Ureter (tissue), 1 donor: ENCODE measurements around the gene TRPV4. TPM values are rescaled to one million over a fixed set of nuclear protein-coding genes. Genes with fewer than 3 reads are reported as not detected.
"Not testable (repeated sequence)": the region's sequence is repeated elsewhere in the genome, so short reads cannot be mapped to it uniquely, and the experiment has no call there.

Source experiments
- DNase-seq: peaks from one replicate; pipeline ENCODE4 v3.0.0-alpha.2; 2020; ENCODE audit warnings: low spot score
- total RNA-seq: library from RNA; stranded (reverse); gene quantifications from one replicate; pipeline ENCODE4 v1.2.4, GENCODE V29; 2023
- donor health status: DM: yes; HTN: yes; CAD: no.

Gene TRPV4
- total RNA-seq = 3.6 TPM

DNA sequence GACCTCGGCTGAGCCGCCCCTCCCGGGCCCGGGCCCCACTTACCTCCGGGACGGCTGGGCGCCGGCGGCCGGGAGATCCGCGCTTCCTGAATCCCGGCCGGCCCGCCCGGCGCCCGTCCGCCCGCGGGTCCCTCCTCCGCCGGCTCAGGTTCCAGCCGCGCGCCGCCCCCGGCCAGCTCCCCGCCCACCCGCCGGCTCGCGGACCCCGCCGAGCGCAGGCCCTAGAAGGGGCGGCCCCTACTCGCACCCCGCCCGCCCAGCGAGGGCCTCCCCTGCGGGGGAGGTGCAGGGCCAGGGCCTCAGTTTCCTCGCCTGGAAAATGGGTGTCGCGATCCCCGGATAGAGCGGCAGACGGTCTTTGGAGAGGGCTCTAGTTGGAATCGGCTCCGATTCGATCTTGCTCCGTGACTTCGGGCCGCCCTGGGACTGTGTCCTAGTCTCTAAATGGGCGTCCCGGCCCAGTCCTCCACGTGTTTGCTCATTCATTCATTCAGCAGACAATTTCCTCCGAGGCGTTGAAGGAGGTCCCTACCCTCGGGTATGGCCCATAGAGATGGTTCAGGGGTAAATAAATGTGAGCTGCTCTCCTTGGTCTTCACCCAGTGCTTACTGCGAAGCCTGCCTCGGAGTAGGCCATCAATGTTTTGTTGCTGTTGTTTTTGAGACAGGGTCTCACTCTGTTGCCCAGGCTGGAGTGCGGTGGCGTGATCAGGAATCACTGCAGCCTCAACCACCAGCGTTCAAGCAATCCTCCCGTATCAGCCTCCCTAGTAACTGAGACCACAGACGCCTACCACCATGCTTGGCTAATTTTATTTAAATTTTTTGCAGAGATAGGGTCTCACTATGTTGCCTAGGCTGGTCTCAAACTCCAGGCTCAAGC, at the start of gene TRPV4:
TRPV4 (minus strand) TSS at position 92 of the 883 bp plus-strand sequence. CDS start 18,602 bp downstream, outside the sequence.
- no peak for DNase-seq

DNA sequence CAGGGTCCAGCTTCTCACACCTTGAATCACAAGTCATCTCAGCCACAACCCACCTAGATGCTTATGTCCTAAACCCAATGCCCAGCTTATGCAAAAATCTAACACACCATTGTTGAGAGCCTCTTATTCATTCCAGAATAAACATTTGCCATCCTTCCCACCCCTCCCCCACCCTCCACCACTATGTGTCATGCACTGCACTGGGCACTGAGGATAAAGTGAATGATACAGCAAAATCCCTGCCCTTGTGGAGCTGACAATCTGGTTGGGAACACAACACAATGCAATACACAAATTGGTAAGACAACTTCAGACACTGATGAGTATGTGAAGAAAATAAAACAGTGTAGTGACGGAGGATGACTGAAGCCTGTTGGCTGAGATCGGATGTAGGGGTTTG, 48.6 kb upstream of the TRPV4 start:
- DNase-seq = no peak

DNA sequence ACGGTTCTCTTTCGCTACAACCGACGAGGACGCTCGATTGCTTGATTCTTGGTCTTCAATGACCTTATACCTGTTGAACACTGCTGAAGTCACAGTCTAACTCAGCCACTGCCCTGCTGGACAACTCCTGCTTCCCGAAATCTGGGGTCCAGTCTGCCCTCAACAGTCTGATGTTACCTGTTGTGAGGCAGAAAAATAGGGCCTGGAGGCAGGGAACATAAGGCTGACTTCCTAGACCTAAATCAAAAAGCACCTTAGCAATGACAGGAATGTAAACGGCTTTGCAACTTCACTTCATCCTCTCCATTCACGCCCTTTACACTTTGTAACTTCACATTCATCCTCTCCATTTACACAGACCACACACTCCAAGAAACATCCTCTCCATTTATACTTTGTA, 47.7 kb upstream of the TRPV4 start:
- DNase-seq = no peak

DNA sequence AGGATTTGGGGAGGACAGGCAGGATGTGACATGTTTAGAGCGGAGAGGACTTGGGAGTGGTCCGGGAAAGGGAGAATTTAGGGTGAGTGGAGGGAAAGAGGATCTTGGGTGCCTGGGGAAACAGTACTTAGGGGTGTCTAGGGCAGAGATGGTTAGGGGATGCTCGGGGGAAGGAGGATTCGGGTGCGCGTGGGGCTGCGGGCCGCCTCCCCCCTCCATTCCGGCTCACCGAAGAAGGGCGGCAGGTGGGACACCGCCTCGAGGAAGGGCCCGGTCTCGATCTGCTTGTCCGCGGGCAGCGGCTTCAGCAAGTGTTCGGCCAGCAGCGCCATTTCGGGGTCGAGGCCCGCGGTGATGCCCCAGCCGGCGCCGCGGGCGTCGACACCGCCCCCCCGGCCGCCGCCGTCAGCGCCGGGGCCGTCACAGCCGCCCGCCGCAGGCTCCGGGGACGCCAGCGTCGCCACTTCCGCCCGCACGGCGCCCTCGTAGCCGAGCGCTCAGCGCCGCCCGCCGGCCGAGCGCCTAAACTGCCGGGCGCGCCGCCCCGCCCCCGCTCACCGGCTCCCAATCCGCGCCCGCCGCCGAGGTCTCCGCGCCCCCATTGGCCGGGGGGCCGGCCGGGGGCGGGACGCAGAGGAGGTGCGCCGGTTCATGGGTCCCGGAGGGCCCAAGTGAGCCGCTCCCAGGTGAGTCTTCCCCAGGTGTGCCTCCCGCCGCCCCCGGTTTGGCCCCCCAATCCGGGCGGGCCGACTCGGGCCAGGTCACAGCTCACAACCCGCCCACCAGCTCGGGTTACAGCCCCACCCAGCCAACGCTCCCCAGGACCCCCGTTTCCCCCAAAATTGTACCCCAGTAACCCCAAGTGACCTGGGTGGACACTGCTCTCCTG, 47.1 kb upstream of the TRPV4 start, which contains the start of gene GLTP:
GLTP (minus strand) TSS at position 499 of the 889 bp plus-strand sequence; CDS start at position 332, 167 bp downstream.
- peak; percentile 84 for DNase-seq

DNA sequence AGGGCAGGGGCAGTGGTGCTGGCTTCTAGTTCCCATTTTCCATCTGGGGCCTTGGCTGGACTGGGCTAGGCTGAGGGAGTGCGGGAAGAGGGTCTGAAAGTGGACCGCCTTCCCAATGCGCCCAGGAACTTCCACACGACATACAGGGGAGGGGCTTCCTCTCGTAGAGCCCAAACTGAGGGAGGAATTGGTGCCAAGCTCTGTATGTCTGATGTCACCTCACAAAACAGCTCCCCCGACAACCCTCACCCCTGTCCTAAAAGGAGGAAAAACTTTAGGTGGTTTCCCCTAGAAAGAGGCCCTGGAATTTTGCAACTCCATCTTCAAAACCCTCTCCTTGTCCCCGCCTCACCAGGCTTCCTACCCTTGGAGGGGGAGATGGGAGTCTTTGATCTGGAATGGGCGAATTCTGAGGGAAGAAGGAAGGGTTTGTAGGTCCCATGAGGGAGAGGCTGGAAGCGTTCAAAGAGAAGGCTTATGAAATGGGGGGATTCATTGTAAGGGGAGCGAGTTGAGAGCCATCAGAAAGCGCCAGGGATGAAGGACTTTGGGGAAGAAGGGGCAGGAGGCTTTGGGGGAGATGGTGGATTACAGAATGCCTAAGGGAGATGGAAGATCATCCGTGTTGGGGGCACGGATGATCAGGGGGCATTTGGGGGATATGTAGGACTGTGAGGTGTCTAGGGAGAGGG, 46.3 kb upstream of the TRPV4 start:
- no peak for DNase-seq

DNA sequence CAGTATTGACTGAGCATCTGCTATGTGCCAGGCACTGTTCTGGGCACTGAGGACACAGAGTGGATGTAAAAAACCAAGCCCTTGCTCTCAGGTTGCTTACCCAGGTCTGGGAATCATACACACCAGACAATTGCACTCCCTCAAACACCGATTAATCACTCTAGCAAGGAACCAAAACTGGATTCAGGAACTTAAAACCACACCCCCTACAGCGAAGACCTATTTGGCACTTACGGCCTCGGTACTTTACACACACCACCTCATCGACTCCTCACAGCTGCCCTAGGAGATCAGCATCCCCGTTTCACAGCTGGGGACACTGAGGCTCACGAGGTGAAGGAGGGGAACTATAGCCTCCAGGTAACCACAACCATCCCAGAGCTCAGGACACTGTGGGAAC, 45.6 kb upstream of the TRPV4 start:
- no peak for DNase-seq

DNA sequence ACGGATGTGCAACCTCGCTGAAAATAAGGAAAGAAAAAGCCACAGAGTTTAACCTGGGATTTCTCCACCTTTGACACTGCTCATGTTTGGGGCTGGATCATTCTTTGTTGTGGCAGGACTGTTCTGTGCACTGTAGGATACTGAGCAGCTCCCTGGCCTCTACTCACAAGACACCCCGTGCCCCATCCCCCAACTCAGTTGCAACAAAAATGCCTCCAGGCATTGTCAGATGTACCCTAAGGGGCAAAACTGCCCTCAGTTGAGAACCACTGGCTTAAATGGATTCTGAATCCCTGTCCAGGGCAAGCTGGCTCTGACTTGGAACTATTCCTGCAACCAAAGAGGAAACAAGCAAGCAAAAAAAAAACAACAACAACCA, 45.0 kb upstream of the TRPV4 start:
- DNase-seq = no peak

DNA sequence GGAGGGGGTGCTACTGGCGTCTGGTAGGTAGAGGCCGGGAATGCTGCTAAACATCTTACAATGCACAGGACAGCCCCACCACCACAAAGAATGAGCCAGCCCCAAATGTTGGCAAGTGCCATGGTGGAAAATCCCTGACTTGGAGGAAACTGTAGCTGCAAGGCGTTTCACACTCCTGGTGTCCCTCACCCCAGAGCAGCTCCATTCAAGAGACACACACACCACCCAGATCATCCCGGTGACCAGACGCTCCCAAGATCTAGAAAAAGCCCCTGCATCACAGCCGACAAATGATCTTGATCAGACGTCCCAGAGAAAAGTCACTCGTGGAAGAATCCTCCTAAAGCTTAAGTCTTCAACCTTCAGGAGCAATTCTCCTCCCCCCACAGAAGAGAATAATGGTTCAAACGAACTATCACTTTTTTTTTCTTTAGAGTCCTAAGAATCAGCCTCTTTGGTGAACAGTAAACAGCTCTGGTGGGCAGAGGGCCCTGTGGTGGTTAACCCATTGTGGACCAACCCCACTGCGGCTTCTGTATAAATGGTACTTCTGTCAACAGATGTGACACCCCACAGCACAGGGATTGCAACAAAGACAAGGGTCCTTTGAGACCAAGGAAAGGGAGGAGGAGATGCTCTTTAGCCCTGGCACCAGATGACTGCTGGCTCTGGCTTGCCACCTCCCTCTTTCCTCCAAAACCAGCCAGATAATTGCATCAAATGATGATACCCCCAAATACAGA, 44.5 kb upstream of the TRPV4 start:
- no peak for DNase-seq

DNA sequence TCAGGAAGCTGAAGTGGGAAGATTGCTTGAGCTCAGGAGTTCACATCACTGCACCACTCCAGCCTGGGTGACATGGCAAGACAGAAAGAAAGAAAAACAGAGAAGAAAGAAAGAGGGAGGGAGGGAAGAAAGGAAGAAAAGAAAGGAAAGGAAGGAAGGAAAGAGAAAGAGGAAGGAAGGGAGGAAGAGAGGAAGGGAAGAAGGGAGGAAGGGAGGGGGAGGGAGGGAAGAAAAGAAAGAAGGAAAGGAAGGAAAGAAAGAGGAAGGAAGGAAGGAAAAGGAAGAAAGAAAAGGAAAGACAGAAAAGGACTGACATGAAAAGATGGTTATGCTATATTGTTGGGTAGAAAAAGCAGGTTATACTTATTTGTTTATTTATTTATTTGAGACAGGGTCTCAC, 43.2 kb upstream of the TRPV4 start:
- no peak for DNase-seq

DNA sequence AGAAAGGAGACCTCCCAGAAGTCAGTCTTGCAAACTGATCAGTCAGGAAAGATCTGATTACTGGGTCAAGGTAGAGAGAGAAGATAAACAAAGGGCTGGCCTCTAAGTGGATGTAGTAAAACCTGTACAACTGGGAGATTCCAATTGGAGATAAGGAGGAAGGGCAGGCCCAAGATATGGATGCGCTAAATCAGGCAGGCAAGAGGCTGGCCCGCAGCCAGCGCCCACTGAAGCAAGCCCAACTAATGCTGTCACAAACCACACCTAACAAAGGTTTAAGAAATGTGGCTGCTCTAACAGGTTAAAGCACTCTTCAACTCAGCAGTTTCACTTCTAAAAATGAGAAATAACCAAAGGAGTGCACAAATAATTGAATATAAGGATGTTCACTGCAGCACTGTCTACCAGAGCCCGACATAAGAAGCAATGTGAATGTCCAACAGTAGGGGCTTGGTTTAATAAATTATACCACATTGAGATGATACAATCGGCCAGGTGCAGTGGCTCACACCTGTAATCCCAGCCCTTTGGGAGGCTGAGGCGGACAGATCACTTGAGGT, 42.5 kb upstream of the TRPV4 start:
- DNase-seq = peak; percentile 81

DNA sequence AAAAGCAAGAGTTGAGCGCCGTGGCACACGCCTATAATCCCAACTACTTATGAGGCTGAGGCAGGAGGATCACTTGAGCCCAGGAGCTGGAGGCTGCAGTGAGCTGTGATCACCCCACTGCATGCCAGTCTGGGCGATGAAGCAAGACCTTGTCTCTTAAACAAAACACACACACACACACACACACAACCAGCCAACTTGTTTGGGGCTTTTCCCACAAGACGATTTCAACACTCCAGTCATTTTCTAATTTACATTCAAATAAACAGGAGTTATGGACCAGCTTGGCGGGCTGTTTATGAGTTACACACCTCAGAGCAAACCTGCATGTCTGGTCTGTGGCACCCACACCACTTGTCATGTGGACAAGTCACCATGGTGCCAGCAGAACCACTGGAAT, 40.5 kb upstream of the TRPV4 start:
- no peak for DNase-seq

DNA sequence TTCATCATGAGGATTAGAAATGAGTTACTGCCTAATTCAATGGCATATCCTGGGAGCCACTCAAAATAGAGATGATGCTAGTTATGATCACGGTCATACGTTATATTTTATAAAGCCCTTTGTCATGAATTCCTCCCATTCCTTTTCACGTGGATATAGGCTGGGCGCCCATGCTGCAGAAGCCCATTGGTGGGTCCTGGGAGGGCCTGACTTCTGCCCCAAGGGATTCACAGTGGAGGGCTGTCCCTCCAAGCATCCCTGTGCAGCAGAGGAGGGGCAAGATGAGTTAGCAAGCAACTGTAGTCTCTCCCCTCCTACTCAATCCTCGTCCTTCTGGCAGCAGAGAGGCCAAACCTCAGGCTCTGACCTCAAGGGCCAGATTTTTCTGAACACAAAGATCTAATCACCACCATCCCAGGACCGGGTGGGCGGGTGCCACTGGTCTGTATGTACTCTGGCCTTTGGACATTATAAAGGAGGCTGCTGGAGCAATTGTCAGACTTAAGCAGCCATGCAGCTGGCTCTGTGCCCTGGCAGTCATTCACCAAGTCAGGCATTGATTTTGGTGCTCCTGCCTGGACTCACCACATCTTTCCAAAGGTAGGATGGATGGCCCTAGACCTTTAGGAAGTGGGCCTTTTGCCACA, 38.6 kb upstream of the TRPV4 start:
- DNase-seq = no peak

DNA sequence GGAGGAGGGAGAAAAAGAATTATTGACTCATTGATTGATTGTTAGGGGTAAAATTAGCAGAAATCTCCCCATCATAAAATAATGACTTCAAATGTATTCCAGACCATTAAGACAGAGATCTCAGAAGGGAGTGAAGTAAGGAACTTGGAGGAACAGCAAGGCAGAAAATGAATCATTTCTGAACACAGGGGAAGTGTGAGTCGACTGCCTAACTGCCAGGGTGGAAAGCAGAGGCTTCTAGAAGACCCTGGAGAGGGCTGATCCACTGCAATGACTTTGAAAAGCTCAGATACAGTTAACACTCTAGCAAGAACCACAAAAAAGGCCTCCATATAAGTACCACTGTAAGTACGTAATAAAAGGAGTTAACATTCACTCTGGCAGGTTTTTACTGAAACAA, 37.5 kb upstream of the TRPV4 start:
- DNase-seq = no peak

DNA sequence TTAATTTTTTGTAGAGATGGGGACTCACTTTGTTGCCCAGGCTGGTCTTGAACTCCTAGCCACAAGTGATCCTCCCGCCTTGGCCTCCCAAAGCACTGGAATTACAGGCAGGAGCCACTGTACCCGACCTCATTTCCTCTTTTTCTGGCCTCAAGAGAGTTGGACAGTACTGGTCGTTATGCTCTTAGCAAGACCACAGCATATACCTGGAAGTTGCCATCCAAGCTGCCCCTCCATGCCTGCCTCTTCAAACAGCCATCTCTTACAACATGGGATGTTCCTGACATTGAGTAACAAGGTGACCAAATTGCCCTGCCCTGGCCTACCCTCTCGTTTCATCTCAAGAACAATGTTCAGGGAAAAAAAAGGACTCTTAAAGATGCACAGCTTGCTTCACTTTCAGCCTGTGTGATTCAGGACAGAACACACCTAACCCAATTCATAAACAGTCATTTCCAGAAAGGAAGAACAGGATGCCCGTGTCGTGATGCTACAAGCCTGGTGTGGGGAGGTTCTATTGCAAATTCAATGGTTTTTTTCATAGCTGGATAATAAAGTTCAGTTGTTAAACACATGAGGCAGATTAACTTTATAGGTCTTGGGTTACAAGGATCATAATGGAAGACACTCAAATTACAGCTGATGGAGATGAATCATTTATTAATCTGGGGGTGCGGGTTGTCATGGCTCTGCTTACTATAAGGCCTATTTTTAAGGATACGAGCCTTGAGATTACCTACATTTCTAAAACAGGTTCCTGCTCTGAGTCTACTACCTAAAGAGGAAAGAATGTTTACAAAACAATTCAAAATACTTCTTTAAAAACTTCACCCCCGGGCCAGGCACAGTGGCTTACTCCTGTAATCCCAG, 35.2 kb upstream of the TRPV4 start:
- DNase-seq = no peak

DNA sequence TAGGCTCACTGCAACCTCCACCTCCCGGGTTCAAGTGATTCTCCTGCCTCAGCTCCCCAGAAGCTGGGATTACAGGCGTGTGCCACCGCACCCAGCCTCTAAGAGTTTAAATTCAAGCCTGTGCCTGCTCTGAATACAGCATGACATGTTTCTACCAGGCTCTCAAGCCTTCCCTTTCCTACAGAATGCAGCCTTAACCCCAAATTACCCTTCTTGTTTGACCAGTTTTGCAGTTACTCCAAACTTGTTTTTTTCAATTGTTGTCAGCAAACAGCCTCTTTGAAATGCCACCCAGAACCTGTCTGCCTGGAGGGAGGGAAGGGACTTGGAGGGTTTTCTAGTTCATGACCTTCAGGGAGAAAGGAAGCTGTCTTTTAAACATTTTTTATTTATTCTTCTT, 31.7 kb upstream of the TRPV4 start:
- peak; percentile 56 for DNase-seq

DNA sequence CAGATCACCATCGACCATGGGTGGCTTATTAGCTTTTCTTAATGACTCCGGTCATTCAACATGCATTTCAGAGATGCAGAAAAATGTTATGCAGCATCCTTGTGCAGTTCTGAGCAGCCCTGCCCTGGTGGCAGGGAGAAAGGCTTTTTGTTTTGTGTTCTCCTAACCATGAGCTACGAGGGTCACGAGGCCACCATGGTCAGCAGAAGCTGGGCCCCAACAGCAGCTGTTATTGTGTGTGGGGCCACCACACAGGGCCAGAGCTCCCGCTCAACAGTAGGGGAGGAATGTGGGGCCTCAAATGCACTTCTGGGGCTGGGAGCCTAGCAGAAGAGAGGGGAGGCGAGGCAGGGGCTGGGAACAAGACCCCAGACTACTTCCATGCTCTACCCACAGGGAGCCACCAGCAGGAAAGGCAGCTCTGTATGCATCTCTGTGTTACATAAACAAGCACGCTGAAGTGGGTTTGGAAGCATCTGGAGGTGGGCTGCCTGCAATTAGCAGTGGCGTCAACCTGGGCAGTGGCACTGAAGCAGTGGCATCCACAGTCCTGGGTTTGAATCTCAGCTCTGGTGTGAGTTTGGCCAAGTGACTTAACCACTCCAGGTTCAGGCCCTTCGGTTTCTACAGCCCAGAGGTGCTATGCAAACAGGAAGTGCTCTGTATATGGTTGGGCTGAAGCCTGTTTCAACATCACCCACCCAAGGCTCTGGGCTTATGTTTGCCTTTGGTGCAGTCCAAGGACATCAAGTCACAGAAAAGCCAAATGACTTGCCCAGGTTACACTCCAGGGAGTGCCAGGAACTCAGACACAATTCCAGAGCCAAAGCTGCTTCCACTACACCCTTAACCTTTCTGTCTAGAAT, 30.9 kb upstream of the TRPV4 start:
- peak; percentile 75 for DNase-seq

DNA sequence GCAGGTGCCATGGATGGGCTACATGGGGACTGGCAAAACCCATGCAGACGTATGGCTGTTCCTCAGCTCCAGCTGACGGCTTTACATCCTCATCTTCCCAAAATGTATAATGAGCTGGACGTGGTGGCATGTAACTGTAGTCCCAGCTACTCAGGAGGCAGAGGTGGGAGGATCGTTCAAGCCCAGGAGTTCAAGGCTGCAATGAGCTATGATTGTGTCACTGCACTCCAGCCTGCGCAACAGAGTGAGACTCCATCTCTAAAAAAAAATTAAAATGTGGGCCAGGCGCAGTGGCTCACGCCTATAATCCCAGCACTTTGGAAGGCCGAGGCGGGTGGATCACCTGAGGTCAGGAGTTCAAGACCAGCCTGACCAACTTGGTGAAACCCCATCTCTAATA, 29.3 kb upstream of the TRPV4 start:
- DNase-seq = not testable (repeated sequence)

DNA sequence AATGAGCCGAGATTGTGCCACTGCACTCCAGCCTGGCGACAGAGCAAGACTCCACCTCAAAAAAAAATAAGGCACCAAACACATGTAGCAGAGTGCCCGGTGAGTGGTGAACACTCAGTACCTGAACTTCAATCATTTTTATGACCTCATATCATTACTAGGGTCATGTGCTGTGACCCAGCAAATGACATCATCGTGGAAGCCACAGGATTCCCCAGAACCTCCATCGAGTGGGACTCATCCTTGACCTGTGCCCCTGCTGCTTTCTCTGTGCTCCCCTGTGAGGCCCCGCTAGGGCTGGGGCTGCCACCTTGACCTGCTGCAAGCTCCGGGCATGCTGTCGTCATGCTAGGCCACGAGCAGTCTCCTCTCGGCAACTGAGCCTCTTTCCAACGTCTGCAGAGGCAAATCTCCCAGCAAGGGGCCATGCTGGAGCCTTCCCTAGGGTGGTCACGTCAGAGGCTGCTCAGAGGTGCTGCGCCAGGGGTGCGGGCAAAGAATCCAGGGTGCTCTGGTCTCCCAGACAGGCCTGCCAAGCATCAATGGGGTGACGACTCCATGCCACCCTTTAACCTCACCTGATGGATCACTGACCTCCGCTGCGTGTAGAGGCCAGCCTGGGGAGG, 28.6 kb upstream of the TRPV4 start:
- DNase-seq = no peak
